HepG2 (cell line): ENCODE data around the gene DLG2. TPM values are rescaled to one million over a fixed set of nuclear protein-coding genes. Genes with fewer than 3 reads are reported as not detected.

ENCODE experiments used
- ATAC-seq: fragments of 200-7000 bp; cut with Tn5 transposase; 3 replicates; pipeline ENCODE4 v1.9.1; 2020; ENCODE audit warnings: mild to moderate bottlenecking, moderate library complexity
- BruUV-seq: library from RNA; stranded (reverse); fragments of 400-500 nt; replicated peaks from 2 replicates; lab custom pipeline; 2021; lab: Mats Ljungman, UMichigan
- CTCF ChIA-PET: fragments of 300-600 bp; formaldehyde crosslinking; extraction: SDS; loops from one replicate; lab custom pipeline; 2021; ENCODE audit warnings: low total read pairs, inconsistent platforms, low intra/inter-chr PET ratio; lab: Yijun Ruan, JAX
- POLR2A ChIA-PET: fragments of 350-600 bp; sonication (Branson Sonifier 250); formaldehyde crosslinking; loops from one replicate; lab custom pipeline; 2020; ENCODE audit warnings: antibody characterized with exemption, inconsistent platforms; lab: Yijun Ruan, JAX
- DNase-seq: peaks from one replicate; pipeline ENCODE4 v3.0.0-alpha.2; 2015; ENCODE audit warnings: low spot score
- FAIRE-seq: peaks from 3 replicates; lab custom pipeline; 2011; peaks lifted over from hg19 to GRCh38; lab: Jason Lieb, UNC
- H2AFZ ChIP-seq: one replicate; pipeline ENCODE4 v1.6.1; 2011; ENCODE audit warnings: low read length, inconsistent platforms
- H3K27ac ChIP-seq: fragments of 300-600 bp; 3 replicates; pipeline ENCODE4 v1.8.0; 2011; ENCODE audit warnings: mixed run types, mild to moderate bottlenecking, mixed read lengths, low read length, inconsistent platforms; ENCODE audit not compliant: insufficient read depth; ENCODE audit errors: extremely low read length
- H3K27me3 ChIP-seq, 2 experiments: fragments of 200-600 bp in 1 of 2; 2 replicates in 1 of 2; 3 replicates in 1 of 2; pipeline versions ENCODE4 v1.6.0 to v1.8.0; 2011; ENCODE audit warnings: low read length in 2 of 2, mild to moderate bottlenecking in 2 of 2, moderate library complexity in 2 of 2, inconsistent platforms in 1 of 2; ENCODE audit not compliant: insufficient read depth in 2 of 2, control insufficient read depth in 1 of 2
- H3K36me3 ChIP-seq, 2 experiments: fragments of 200-600 bp in 1 of 2; replicated peaks in 1 of 2; 2 replicates in 1 of 2; 3 replicates in 1 of 2; pipeline versions ENCODE4 v1.5.1 to v1.8.0; 2011; ENCODE audit warnings: low read length in 2 of 2, inconsistent platforms in 1 of 2; ENCODE audit not compliant: insufficient read depth in 2 of 2, control insufficient read depth in 1 of 2
- H3K4me1 ChIP-seq: 2 replicates; pipeline ENCODE4 v1.5.1; 2012; ENCODE audit warnings: low read length, inconsistent platforms; ENCODE audit not compliant: insufficient read depth
- H3K4me2 ChIP-seq: 2 replicates; pipeline ENCODE4 v1.6.0; 2011; ENCODE audit warnings: low read depth, low read length, inconsistent platforms
- H3K4me3 ChIP-seq, 3 experiments: fragments of 200-600 bp in 1 of 3; sonication (generic), shearing (Covaris generic) in 1 of 3; replicated peaks in 1 of 3; 2 replicates each; pipeline ENCODE4 v1.5.1; 2011 to 2016; ENCODE audit warnings: low read length in 3 of 3, inconsistent platforms in 2 of 3, low read depth in 2 of 3, mild to moderate bottlenecking in 2 of 3, control low read depth in 1 of 3, mixed read lengths in 1 of 3; ENCODE audit not compliant: insufficient read depth in 1 of 3
- H3K79me2 ChIP-seq: one replicate; pipeline ENCODE4 v1.6.1; 2011; ENCODE audit warnings: low read length, inconsistent platforms; ENCODE audit not compliant: insufficient read depth
- H3K9ac ChIP-seq: 2 replicates; pipeline ENCODE4 v1.6.0; 2011; ENCODE audit warnings: mild to moderate bottlenecking, low read depth, low read length, inconsistent platforms; ENCODE audit not compliant: insufficient read depth
- H3K9me3 ChIP-seq: 2 replicates; pipeline ENCODE4 v1.5.1; 2012; ENCODE audit warnings: mild to moderate bottlenecking, low read length
- H4K20me1 ChIP-seq: 2 replicates; pipeline ENCODE4 v1.6.0; 2011; ENCODE audit warnings: inconsistent platforms, mild to moderate bottlenecking, low read length, moderate library complexity; ENCODE audit not compliant: insufficient read depth
- ARID5B ChIP-seq: IDR thresholded peaks from 2 replicates; pipeline ENCODE4 v1.4.0; 2020; ENCODE audit warnings: mild to moderate bottlenecking, missing genetic modification reagents
- CREM ChIP-seq, 2 experiments: sonication (generic) in 1 of 2; formaldehyde crosslinking in 1 of 2; IDR thresholded peaks; 2 replicates each; pipeline versions ENCODE4 v1.4.0 to v1.6.1; 2016 to 2020; ENCODE audit warnings: antibody characterized with exemption in 1 of 2, mild to moderate bottlenecking in 1 of 2, missing genetic modification reagents in 1 of 2
- DR1 ChIP-seq: sonication (generic); formaldehyde crosslinking; IDR thresholded peaks from 2 replicates; pipeline ENCODE4 v1.8.0; 2021; ENCODE audit warnings: mild to moderate bottlenecking, missing genetic modification reagents, inconsistent platforms
- KLF6 ChIP-seq: IDR thresholded peaks from 2 replicates; pipeline ENCODE4 v1.8.0; 2016; ENCODE audit warnings: missing biosample characterization, missing genetic modification reagents
- MEIS1 ChIP-seq: sonication (generic); formaldehyde crosslinking; IDR thresholded peaks from 2 replicates; pipeline ENCODE4 v1.9.0; 2021; ENCODE audit warnings: mild to moderate bottlenecking, missing genetic modification reagents, moderate library complexity, borderline replicate concordance
- NCOA5 ChIP-seq: sonication (generic); formaldehyde crosslinking; IDR thresholded peaks from 2 replicates; pipeline ENCODE4 v1.4.0; 2020; ENCODE audit warnings: missing genetic modification reagents
- SMARCC2 ChIP-seq: fragments of 450-650 bp; IDR thresholded peaks from 2 replicates; pipeline ENCODE4 v1.6.1; 2017; ENCODE audit warnings: antibody characterized with exemption, mild to moderate bottlenecking
- ZNF232 ChIP-seq: sonication (generic); formaldehyde crosslinking; IDR thresholded peaks from 2 replicates; pipeline ENCODE4 v1.4.0; 2020; ENCODE audit warnings: missing genetic modification reagents, borderline replicate concordance
- ZNF292 ChIP-seq: sonication (generic); formaldehyde crosslinking; IDR thresholded peaks from 2 replicates; pipeline ENCODE4 v1.8.1; 2022; ENCODE audit warnings: mild to moderate bottlenecking, low read depth, missing genetic modification reagents, borderline replicate concordance
- ZNF513 ChIP-seq: sonication (generic); formaldehyde crosslinking; conservative IDR thresholded peaks from 2 replicates; pipeline ENCODE4 v1.5.0; 2020; ENCODE audit warnings: missing genetic modification reagents
- WGBS: methylation state at CpG from one replicate; pipeline ENCODE4 v1.1.6; 2017; ENCODE audit warnings: low lambda C conversion rate; 5-methylcytosine and 5-hydroxymethylcytosine counted together
- in situ Hi-C: cut with HindIII; loops from 2 replicates; pipeline ENCODE4 v1.10.0; 2017; ENCODE audit warnings: low pct_unique_long_range_greater_than_20kb; ENCODE audit not compliant: extremely low pct_ligation_motif_present
- intact Hi-C: fragments of 100-400 bp; cut with micrococcal nuclease; formaldehyde crosslinking; loops from one replicate; pipeline ENCODE4 v1.10.0; 2022; ENCODE audit not compliant: unreplicated experiment
- polyA plus RNA-seq, 8 experiments: library from polyadenylated mRNA; depleted of rRNA in 3 of 8; stranded (reverse) in 7 of 8; unstranded in 1 of 8; fragments of >200 nt; fragmentation: Illumina TruSeq in 4 of 8; extraction: Trizol in 4 of 8; gene quantifications; 2 replicates each; pipeline versions ENCODE4 v1.2.1 to v1.2.3, GENCODE V29; 2011 to 2016; ENCODE audit warnings: low read depth in 4 of 8, missing spikeins in 1 of 8, mixed read lengths in 1 of 8; ENCODE audit not compliant: insufficient read depth in 1 of 8
- total RNA-seq, 5 experiments: library from RNA; depleted of rRNA; stranded (reverse); fragments of >200 nt; fragmentation: Illumina TruSeq; extraction: Trizol; gene quantifications; 2 replicates each; pipeline ENCODE4 v1.2.3, GENCODE V29; 2016; ENCODE audit warnings: low read depth in 1 of 5

Gene DLG2
- total and polyA plus RNA-seq, 2 of the 13 experiments (the other 11 are each of a cell fraction or from before 2014, with no cell fraction given), result 0.46 to 1.0 TPM

GRCh38 chr11:84855508-84856245 lies 771.5 kb downstream of the DLG2 start:
- H3K79me2 ChIP-seq, result no peaks in the 10 kb centered on the region
- H3K27ac ChIP-seq, result no peak overlapping the region
- no peak overlapping the region for H3K9ac ChIP-seq
- no peaks in the 10 kb centered on the region for H3K9me3 ChIP-seq
- H4K20me1 ChIP-seq, result no peaks in the 10 kb centered on the region
- no TSS peak for BruUV-seq
- no peaks in the 10 kb centered on the region for H3K4me1 ChIP-seq
- no peaks in the 10 kb centered on the region for H3K36me3 ChIP-seq
- no peak overlapping the region for H2AFZ ChIP-seq
- POLR2A ChIA-PET, result no interaction called here
- no peak for TF ChIP-seq CREM (IDR thresholded peaks at IDR 0.05)
- no peak for TF ChIP-seq CREM (CRISPR knock-in tag; IDR thresholded peaks at IDR 0.05)
- no peak for TF ChIP-seq ARID5B
- TF ChIP-seq ZNF513 (CRISPR knock-in tag), result no peak
- no peak for TF ChIP-seq MEIS1 (CRISPR knock-in tag)
- TF ChIP-seq SMARCC2, result no peak
- TF ChIP-seq NCOA5, result no peak
- no peak for TF ChIP-seq ZNF232 (CRISPR knock-in tag)
- no peak for TF ChIP-seq DR1 (CRISPR knock-in tag)
- TF ChIP-seq ZNF292 (CRISPR knock-in tag), result no peak
- TF ChIP-seq KLF6 (CRISPR knock-in tag), result no peak
- intact Hi-C loops (no loop called here), in situ Hi-C loops (no loop called here)
- DNase-seq (no peak), FAIRE-seq (no peak), ATAC-seq (no peak)
- no peak overlapping the region for H3K4me3 ChIP-seq
- CTCF ChIA-PET, result no interaction called here
- H3K27me3 ChIP-seq, result no peaks in the 10 kb centered on the region
- WGBS, result 0% methylated on average over 3 of the region's 3 CpGs
- H3K4me2 ChIP-seq, result no peak overlapping the region
